GM18873 (cell line): ENCODE results near the gene NFIA.
"Not testable (repeated sequence)": the region's sequence is repeated elsewhere in the genome, so short reads cannot be mapped to it uniquely, and the experiment has no call there.

Source experiments
- ATAC-seq: cut with Tn5 transposase; IDR thresholded peaks from one replicate; pipeline ENCODE4 v1.9.1; 2021; ENCODE audit warnings: mild to moderate bottlenecking, moderate library complexity, moderate number of reproducible peaks; ENCODE audit not compliant: unreplicated experiment, low FRiP score

The NFIA gene

DNA sequence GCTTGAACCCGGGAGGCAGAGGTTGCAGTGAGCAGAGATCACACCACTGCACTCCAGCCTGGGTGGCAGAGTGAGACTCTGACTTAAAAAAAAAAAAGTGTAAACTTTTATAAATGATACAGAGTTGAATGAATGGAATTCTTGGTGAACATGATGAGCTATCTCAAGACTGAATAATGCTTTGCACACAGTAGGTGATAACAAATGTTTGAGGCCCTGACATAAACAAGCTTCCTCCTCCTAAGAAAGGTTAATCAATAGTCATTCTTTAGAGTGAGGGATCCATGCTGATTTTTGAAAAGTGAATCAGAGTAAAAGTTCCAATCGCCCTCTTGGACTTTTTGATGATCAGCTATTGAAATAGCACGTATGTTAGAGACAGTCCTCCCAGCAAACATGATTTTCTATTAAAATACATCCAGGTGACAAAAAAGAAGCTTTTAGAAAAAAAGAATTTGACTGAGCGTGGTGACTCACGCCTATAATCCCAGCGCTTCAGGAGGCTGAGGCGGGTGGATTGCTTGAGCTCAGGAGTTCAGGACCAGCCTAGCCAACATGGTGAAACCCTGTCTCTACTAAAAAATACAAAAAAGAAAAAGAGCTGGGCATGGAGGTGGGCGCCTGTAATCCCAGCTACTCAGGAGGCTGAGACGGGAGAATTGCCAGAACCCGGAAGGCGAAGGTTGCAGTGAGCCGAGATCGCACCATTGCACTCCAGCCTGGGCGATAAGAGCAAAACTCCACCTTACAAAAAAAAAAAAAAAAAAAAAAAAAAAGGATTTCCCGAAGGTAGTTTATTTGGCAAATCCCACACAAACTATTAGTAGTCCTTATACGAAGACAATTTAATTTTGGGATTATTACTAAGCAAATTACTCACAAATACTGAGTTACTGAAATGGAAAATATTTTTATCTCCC is 181.8 kb downstream of the NFIA start:
- ATAC-seq = no peak

DNA sequence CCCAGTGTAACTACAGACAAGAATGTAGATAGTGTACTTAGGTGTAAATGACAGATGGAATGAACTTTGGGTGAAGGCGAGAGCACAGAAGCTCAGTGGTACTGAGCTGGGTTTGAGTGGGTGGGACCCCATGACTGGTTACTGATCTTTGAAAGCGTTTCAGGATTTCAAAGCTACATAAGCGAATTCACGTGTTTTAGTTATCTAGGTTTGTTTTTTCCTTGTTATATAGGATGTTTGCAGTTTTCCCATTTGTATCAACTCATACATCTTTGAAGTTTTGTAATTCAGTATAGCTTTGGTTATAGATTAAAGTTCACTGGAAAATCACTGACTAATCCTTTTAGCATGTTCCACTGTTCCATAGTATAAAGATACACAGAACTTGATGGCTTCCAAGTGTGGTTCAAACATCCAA is 182.5 kb downstream of the NFIA start:
- no peak for ATAC-seq

DNA sequence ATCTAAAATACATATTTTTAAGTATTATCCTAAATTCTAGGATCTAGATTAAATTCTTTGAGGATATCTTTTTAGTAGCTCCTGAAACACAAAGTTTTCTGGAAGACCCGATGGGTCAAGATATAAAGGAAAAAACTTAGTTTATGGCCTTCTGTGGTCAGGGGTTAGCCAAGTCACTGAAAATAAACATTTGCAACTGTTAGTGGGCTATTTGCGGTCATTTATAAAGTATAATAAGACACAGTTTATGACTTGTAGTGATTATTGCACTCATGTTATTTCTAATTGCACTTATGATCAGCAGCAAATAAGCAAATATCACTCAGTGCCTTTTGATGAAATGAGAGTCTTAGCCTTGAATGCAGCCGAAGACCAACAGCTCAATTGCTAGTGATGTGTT is 183.3 kb downstream of the NFIA start:
- no peak for ATAC-seq

DNA sequence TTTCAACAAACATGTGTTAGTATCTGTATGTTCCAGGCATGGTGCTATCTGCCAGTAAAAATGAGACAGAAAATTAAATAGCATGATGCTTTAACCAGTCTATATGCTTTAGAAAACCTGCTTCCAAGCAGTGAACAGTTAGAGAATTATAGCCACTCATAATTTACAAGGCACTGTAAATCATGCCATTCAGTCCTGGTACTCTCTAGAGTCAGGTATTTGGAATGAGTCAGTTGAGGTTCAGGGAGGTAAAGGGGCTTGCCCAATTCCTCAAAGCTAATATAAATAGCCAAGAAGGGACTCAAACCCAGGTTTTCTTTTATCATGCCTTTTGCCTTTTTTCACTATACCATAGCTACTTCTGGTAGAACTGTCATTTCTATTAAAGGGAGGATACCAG is 184.4 kb downstream of the NFIA start:
- no peak for ATAC-seq

DNA sequence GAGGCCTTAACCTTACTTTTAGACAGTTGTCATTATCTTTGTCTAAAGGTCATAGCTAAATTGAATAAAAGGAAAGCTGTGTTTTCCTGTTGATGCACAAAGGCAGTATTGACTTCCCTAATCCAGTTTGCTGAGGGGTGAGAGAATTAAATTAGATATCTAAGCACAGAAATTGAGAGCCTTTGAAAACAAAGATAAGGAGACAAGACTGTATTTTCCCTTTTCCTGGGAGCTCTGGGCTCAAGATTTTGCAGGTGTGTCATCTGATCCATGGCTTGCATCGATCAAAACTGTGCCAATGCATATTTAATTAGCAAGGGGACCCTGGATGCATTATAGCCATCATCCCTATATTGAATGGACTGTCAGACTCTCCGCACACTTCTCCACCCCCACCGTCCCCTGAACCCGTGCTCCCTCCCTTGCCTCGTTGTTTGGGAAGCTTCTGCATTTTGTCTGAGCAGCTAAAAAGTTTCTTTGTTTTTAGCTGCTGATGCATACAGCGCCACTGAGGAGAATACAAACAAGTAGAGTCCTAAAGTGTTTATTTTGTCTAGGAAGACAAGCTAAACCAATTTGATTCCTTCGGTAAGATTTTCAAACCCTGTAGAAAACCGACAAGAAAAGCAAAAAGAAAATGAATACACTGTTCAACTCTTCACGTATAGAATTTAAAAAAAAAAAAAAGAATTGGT is 186.3 kb downstream of the NFIA start:
- no peak for ATAC-seq

DNA sequence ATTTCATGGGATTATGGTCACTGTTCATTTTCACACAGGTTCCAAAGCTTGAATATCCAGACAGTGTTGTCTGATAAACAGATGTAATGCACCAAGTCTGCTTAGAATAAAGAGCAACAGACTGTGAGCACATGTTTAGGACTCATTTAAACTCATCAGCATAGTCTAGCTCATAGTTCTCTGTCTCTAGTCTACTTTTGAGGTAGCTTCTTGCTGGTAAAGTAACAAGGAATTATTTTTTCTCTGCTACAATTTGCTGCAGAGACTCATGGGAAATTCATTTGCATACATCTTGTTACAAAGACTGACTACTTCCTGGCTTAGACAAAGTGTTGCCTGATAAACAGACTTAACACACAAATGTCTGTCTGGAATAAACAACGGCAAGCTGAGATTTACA is 187.2 kb downstream of the NFIA start:
- ATAC-seq = no peak

DNA sequence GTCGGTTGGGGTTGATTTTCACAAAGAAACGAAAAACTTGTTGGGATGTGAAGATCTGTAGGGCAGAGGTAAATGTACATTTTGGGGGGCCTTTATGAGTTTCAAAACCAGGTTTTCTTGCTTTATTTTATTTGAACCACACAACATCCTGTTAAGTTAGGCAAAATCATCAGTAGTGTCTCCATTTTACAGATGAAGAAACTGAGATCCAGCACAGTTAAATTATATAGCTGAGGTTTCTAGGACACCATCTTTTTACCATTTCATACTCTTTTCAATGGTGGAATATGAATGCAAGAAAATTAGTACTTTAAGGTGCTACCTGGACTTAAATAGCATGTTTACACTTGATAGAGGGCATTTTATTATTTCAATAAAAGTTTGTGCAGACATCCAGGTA is 187.7 kb downstream of the NFIA start:
- no peak for ATAC-seq

DNA sequence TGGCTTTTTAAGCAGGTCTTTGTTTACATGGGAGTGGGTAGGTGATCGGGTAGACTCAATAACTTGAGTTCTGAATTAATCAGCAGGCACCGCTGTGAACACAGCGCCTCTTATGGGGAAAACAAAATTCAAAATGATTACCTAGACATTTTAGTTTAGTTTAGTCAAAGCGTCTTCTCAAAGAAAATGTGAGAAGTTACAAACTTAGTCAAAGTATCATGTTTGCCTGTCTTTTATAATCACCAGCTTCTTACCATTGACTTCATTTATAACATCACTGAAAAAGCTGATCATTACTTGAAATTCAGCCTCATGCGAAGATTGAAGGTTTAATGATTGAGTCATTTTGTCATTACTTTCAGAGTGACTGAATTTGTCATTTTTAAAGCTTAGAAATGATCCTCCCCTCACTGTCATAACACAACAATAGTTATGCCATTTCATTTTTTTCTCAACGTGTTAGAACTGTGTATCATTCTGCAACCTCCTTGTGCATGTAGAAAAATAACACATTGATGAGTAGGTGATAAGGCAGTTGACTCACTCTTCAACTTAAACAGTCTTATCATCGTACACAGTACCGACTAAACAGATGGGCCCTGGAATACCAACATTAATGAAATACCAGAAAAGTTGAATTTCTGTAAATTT is 188.5 kb downstream of the NFIA start:
- ATAC-seq = no peak

DNA sequence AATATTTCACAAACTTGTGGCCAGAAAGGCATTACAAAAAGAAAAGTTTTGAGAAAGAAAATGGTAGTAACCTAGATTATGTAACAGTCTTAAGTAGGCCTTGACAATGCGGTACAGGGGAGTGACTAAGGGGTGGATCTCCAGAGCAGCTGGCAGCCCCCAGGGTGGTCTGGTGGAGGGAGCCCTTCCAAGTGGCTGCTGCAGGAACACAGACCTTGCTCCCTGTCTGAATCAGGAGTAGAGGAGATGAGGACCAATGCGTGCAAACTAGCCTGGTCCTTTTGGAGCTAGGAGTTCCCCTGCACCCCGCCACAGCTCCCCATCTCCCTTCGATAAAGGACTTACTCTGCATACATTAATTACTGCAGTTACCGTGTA is 189.0 kb downstream of the NFIA start:
- no peak for ATAC-seq

DNA sequence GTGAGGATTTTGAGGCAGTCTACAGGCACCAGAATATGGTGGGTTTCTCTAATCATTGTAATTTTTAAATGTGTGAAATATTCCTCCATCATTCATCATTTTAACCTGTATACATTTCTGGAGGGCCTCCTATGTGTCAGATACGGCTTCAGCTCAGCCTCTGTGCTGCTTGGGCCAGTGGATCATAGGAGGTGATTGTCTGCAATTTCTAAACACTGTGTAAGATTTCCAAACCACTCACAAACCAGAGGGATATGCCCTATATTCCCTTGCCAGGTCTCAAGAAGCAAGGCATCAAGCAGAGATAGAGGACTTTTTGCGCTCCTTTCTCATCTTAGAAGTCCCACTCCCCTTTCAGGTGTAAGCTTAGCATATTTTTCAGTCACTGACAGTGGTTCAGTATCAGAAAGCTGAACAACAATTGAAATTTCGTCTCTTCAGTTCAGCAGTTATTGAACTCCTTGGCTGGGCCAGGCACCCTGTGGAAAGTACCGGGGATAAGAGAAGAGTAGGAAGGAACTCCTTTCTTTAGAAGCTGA is 190.9 kb downstream of the NFIA start:
- ATAC-seq = no peak

DNA sequence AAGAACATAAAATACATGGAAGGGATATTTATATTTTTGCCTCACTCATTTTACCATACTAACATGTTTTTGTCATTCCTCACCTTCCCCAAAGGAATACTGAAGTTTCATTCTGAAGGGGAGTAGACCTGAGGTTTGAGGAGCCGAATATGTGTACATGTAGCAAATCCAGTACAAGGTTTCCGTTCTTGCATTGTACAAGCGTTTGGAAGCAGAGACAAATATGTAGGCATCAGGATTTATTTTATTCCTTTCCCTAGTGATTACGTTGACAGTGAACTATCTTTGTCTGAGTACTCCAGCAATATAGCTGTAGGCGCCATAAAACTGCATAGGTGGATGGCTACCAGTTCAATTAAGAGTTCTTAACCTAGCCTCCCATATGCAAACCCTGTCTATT is 191.5 kb downstream of the NFIA start:
- ATAC-seq = no peak

DNA sequence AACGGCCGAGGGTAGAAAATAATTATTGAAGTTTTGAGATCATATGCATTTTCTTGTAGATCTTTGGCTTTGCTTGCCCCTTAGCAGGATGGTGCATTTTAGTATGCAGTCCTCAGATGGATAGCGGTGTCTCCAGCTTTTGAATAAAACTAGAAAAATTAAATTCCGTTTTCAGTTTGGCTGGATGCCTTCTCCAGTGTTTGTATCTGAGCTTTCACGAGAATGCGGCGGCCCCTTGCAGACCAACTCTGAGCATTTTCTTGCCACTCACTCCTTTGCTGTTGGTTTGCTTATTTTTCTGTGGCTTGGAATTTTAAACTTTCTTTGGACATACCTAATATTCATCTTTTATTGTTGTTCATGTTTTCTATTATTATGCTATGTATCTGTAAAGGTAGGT is 192.6 kb downstream of the NFIA start:
- no peak for ATAC-seq

DNA sequence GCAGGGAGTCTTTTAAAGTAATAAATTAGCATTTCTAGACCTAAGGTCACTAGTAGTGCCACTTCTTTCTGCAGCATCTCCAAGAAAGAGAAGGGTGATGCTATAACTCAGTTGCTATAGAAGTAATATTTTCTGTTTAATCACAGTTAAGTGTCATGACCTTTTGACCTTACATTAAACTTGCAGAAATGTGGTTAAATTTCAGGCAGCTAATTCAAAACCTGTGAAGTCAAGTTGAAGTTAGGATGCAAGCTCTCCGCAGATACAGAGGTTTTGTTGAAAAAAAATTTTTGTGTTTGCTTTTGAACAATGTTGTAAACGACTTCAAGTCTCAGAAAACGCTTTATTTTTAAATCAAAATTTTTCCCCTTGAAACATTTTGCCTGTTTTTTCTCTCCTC is 193.9 kb downstream of the NFIA start:
- no peak for ATAC-seq

DNA sequence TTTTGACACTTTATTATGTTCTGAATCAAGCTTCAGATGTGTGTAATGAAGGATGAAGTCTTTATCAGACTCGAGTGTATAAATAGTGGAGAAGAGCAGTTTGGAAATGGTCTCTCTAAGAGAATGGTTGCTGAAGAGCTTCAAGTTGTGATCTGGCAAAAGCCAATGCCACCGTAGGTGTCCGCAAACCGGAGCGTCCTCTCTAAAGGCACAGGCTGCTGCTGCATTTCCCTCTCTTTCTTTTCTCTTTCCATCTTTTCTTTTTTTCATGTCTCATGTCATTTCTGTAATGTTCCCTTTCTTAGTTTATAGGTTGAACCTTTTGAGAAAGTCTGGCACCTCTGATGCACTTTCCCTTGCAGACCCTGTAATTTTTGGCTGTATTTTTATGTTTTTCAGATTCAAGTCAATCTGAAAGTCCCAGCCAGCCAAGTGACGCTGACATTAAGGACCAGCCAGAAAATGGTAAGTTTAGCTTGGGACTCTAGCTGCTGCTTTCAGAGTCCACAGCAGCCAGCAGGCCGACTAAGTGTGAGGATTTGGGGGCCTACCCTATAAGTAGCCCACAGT is 194.8 kb downstream of the NFIA start:
- ATAC-seq = no peak

DNA sequence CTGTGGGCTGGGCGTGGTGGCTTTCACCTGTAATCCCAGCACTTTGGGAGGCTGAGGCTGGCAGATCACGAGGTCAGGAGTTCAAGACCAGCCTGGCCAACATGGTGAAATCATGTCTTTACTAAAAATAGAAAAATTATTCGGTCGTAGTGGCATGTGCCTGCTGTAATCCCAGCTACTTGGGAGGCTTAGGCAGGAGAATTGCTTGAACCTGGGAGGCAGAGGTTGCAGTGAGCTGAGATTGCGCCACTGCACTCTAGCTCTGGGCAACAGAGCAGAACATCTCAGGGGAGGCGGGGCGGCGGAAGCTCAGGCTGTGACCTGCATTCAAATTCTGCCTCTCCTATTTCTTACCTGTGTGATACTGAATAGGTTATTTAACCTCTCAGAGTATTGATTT is 196.1 kb downstream of the NFIA start:
- not testable (repeated sequence) for ATAC-seq

DNA sequence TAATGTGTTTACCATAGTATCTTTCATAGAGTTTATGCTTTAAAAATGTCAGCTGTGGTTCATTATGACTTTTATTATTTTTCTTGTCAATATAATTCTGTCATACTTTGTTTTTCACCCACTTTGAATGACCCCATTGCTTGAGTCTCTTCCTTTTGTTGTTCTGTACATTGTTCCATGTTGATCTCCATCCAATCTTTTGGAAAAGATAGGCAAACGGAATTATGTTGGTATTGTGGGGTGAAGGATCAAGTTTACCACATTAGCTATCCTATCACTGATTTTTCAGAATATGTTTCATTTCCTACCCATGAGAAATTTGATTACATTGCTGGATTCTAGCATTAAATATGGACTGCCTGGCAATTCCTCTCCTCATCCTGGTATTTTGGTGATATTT is 196.6 kb downstream of the NFIA start:
- no peak for ATAC-seq

DNA sequence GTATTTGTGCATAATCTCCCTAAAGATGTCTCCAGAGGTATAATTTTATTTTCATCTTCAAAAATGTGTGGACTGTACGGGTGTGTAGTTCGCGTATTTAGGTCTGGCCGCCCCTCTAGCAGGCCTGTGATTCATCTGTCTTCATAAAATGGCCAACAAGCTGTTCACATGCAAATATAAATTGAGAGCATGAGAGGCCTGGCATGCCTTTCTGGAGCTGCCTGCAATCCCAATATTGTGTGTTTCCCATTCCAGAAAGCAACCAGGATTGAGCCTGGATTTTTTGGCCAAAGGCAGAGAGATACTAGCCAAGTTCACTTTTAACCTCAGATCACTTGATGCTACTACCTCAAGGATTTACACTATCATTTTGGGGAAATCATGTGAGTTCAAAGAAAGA is 197.2 kb downstream of the NFIA start:
- ATAC-seq = no peak

DNA sequence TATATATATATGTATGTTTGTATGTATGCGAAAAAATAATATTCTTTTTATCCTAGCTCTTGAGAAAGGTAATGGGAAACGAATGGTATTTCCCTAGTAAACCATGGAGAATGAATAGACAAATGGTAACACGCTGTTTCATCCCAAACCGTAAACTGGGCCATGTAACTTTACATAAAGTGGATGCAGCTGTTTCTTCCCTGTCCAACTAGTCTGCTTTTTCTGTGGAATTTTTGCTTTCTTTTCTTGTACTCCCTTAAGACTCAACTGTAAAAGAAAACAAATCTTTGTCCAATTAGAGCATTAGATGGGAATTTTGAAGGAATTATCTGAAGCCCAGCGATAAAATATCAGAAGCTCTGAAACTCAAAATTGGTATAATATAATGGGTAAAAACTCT is 198.1 kb downstream of the NFIA start:
- no peak for ATAC-seq

DNA sequence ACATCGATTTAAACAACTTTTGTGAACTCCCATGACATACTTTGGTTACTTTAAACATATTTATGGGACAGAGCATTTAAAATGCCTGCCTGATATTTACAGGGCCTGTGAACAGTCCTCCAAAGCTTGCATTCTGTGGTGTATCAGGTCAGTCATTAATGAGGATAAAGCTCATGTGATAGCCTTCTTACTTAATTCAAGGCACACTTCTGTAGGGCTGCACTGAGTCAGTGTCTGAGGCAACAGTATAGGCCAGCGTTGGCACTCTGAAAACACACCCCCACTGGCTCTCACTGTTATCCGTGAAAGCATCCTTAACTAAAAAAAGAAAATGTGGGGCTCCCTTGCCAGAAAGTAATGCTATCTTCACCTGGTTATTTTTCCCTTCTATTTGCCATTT is 200.0 kb downstream of the NFIA start:
- ATAC-seq = no peak

DNA sequence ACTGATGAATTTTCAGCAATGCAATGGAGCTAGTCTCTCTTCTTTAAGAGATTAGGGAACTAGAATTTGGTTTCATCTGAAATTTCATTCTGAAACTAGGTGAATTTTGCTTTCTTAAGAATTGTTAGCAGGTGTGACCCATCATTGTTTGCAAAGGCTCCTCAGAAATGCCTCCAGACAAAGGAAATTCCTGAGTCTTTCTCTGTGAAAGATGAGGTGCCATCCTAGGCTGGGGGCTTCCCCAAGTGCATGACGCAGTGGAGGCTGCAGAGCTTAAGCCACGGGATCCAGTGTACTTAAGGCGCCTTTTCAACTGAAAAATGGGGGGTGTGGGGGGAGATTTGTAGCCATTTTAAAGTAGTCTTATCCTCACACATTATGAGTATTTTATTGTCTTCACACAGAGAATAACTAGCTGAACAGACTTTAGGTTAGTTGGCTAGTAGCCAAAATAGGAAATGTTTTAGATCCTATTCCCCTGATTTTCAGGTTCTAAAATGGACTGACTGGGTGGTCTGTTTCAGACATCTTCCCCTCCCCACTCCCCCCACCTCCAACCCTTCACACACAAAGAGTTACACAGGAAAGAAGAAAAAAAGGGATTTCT is 202.0 kb downstream of the NFIA start:
- no peak for ATAC-seq
